Measurements from ENCODE around the gene LDLRAP1. TPM values are rescaled to one million over a fixed set of nuclear protein-coding genes. Genes with fewer than 3 reads are reported as not detected.

LDLRAP1 gene
- total RNA-seq, 6 experiments from 2014 or later, result 10.4 to 14.1 (median 12.7) TPM

DNA sequence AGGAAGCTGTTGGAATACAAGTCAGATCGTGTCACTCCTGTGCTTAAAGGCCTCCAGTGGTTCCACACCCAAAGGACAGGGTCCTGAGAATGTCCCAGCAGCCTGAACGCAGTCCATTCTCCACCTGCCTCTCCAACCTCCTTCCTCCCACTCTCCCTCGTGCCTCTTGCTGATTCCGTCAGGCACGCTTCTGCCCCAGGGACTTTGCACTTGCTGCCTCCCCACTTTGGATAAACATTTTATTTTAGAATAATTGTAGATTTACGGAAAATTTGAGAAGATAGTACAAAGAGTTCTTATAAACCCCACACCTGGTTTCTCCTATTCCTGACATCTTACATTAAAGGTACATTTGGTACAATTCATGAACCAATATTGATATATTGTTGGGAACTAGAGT, 28.4 kb upstream of the LDLRAP1 start:
- Mint-ChIP-seq H3K36me3 (ENCODE audit: low read depth) (no peaks in the 10 kb centered on the region), H3K27ac (no peak overlapping the region), H3K9me3 (no peaks in the 10 kb centered on the region), H3K4me3 (no peak overlapping the region), H3K4me1 (ENCODE audit: low read depth) (peaks cover 9% of the 10 kb centered on the region; the same call in 1 of the 2 replicates), H3K27me3 (ENCODE audit: insufficient read depth) (peaks cover 10% of the 10 kb centered on the region)
- TF ChIP-seq, protein P1, sequence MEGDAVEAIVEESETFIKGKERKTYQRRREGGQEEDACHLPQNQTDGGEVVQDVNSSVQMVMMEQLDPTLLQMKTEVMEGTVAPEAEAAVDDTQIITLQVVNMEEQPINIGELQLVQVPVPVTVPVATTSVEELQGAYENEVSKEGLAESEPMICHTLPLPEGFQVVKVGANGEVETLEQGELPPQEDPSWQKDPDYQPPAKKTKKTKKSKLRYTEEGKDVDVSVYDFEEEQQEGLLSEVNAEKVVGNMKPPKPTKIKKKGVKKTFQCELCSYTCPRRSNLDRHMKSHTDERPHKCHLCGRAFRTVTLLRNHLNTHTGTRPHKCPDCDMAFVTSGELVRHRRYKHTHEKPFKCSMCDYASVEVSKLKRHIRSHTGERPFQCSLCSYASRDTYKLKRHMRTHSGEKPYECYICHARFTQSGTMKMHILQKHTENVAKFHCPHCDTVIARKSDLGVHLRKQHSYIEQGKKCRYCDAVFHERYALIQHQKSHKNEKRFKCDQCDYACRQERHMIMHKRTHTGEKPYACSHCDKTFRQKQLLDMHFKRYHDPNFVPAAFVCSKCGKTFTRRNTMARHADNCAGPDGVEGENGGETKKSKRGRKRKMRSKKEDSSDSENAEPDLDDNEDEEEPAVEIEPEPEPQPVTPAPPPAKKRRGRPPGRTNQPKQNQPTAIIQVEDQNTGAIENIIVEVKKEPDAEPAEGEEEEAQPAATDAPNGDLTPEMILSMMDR (IDR thresholded peaks at IDR 0.05), result no peak
- no peak for DNase-seq

GRCh38 chr1:25516686-25517085, 26.7 kb upstream of the LDLRAP1 start:
- TF ChIP-seq, protein P1 (IDR thresholded peaks at IDR 0.05), result no peak
- H3K4me3 Mint-ChIP-seq, result no peak overlapping the region
- H3K27ac Mint-ChIP-seq, result no peak overlapping the region
- no peaks in the 10 kb centered on the region for H3K9me3 Mint-ChIP-seq
- DNase-seq, result no peak
- peaks cover 10% of the 10 kb centered on the region for H3K27me3 Mint-ChIP-seq (ENCODE audit: insufficient read depth)
- peaks cover 17% of the 10 kb centered on the region for H3K4me1 Mint-ChIP-seq (ENCODE audit: low read depth)
- no peaks in the 10 kb centered on the region for H3K36me3 Mint-ChIP-seq (ENCODE audit: low read depth)

- H3K4me3 Mint-ChIP-seq, result no peak overlapping the region
- TF ChIP-seq, protein P1 (IDR thresholded peaks at IDR 0.05), result no peak
- DNase-seq, result no peak
Observed at GRCh38 chr1:25517476-25518394, 25.7 kb upstream of the LDLRAP1 start.

GRCh38 chr1:25519624-25520023, 23.8 kb upstream of the LDLRAP1 start:
- Mint-ChIP-seq H3K27ac (no peak overlapping the region), H3K27me3 (ENCODE audit: insufficient read depth) (peaks cover 8% of the 10 kb centered on the region), H3K4me3 (no peak overlapping the region), H3K4me1 (ENCODE audit: low read depth) (peaks cover 17% of the 10 kb centered on the region), H3K36me3 (ENCODE audit: low read depth) (no peaks in the 10 kb centered on the region), H3K9me3 (no peaks in the 10 kb centered on the region)
- TF ChIP-seq, protein P1 (IDR thresholded peaks at IDR 0.05), result no peak
- DNase-seq, result peak; percentile 91

More at GRCh38 chr1:25517476-25518394, 25.7 kb upstream of the LDLRAP1 start:
- peaks cover 17% of the 10 kb centered on the region for H3K4me1 Mint-ChIP-seq (ENCODE audit: low read depth)
- H3K27ac Mint-ChIP-seq, result no peak overlapping the region
- H3K9me3 Mint-ChIP-seq, result no peaks in the 10 kb centered on the region
- H3K36me3 Mint-ChIP-seq (ENCODE audit: low read depth), result no peaks in the 10 kb centered on the region
- H3K27me3 Mint-ChIP-seq (ENCODE audit: insufficient read depth), result peaks cover 10% of the 10 kb centered on the region

DNA sequence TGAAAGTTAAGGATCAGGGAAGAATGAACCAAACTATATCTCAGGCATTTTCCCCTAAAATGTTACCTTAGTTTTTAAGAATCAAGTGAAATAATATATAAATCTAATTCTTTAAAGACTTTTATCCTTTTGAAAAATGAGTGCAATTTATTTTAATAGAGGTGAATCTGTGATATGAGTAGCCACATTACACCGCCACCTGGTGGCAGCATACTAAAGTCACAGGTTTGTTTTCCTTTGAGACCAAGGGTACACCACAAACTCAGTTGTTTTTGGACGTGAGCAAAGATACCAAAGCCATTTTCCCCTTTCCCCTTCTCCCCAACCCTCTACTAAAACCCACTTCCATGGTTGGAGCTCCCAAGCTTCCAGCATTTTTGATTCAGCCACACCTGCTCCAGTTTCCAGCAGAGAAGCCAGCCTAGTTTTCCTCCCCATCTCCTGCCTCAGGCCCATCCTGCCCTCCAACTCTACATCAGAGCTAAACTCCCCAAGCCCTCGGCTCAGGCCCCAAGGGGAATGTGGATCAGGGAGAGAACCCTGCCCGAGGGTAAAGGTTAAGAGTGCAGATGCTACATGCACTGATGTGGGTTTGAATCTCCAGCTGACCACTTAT, 22.9 kb upstream of the LDLRAP1 start:
- no peak overlapping the region for H3K4me3 Mint-ChIP-seq
- peaks cover 8% of the 10 kb centered on the region for H3K27me3 Mint-ChIP-seq (ENCODE audit: insufficient read depth)
- no peak overlapping the region for H3K27ac Mint-ChIP-seq
- peaks cover 17% of the 10 kb centered on the region for H3K4me1 Mint-ChIP-seq (ENCODE audit: low read depth)
- TF ChIP-seq, protein P1 (IDR thresholded peaks at IDR 0.05), result peak; percentile 97
- H3K9me3 Mint-ChIP-seq, result peaks cover 6% of the 10 kb centered on the region
- H3K36me3 Mint-ChIP-seq (ENCODE audit: low read depth), result peaks cover 5% of the 10 kb centered on the region
- DNase-seq, result peak; percentile 50

Data from HFFc6 (cell line).